ENCODE results near the gene WSCD2.

WSCD2 gene

GRCh38 chr12:108112832-108113556 is 16.1 kb upstream of the WSCD2 start:
- Histone ChIP-seq H3K9ac (ENCODE audit: low read length) (no peak overlapping the region), H3K36me3 (ENCODE audit: control insufficient read depth, insufficient read depth, low read length) (no peaks in the 10 kb centered on the region), H3K4me1 (ENCODE audit: control insufficient read depth, insufficient read depth, low read length) (peaks cover 25% of the 10 kb centered on the region), H3K27ac (ENCODE audit: low read depth, low read length) (peak overlapping the region; percentile 47), H3K27me3 (ENCODE audit: control insufficient read depth, insufficient read depth, low read length) (no peaks in the 10 kb centered on the region), H3K4me3 (ENCODE audit: low read length) (no peak overlapping the region)

GRCh38 chr12:108115123-108116121 is 13.7 kb upstream of the WSCD2 start:
- no peak overlapping the region for H3K4me3 ChIP-seq (ENCODE audit: low read length)
- no peak overlapping the region for H3K9ac ChIP-seq (ENCODE audit: low read length)
- H3K4me1 ChIP-seq (ENCODE audit: control insufficient read depth, insufficient read depth, low read length), result peaks cover 25% of the 10 kb centered on the region
- no peaks in the 10 kb centered on the region for H3K36me3 ChIP-seq (ENCODE audit: control insufficient read depth, insufficient read depth, low read length)
- H3K27ac ChIP-seq (ENCODE audit: low read depth, low read length), result no peak overlapping the region
- H3K27me3 ChIP-seq (ENCODE audit: control insufficient read depth, insufficient read depth, low read length), result no peaks in the 10 kb centered on the region

- no peak overlapping the region for H3K9ac ChIP-seq (ENCODE audit: low read length)
- no peak overlapping the region for H3K27ac ChIP-seq (ENCODE audit: low read depth, low read length)
Observed at GRCh38 chr12:108116254-108116653, 12.8 kb upstream of the WSCD2 start.

GRCh38 chr12:108116699-108117098 is 12.4 kb upstream of the WSCD2 start:
- no peak overlapping the region for H3K4me3 ChIP-seq (ENCODE audit: low read length)
- H3K4me1 ChIP-seq (ENCODE audit: control insufficient read depth, insufficient read depth, low read length), result peaks cover 25% of the 10 kb centered on the region
- no peak overlapping the region for H3K27ac ChIP-seq (ENCODE audit: low read depth, low read length)

More at GRCh38 chr12:108116254-108116653, 12.8 kb upstream of the WSCD2 start:
- H3K36me3 ChIP-seq (ENCODE audit: control insufficient read depth, insufficient read depth, low read length), result no peaks in the 10 kb centered on the region
- no peak overlapping the region for H3K4me3 ChIP-seq (ENCODE audit: low read length)
- no peaks in the 10 kb centered on the region for H3K27me3 ChIP-seq (ENCODE audit: control insufficient read depth, insufficient read depth, low read length)
- peaks cover 25% of the 10 kb centered on the region for H3K4me1 ChIP-seq (ENCODE audit: control insufficient read depth, insufficient read depth, low read length)

GRCh38 chr12:108117163-108117849 is 11.8 kb upstream of the WSCD2 start:
- Histone ChIP-seq H3K9ac (ENCODE audit: low read length) (no peak overlapping the region), H3K4me3 (ENCODE audit: low read length) (no peak overlapping the region), H3K27ac (ENCODE audit: low read depth, low read length) (no peak overlapping the region), H3K36me3 (ENCODE audit: control insufficient read depth, insufficient read depth, low read length) (no peaks in the 10 kb centered on the region), H3K4me1 (ENCODE audit: control insufficient read depth, insufficient read depth, low read length) (peaks cover 23% of the 10 kb centered on the region), H3K27me3 (ENCODE audit: control insufficient read depth, insufficient read depth, low read length) (no peaks in the 10 kb centered on the region)

More at GRCh38 chr12:108116699-108117098, 12.4 kb upstream of the WSCD2 start:
- Histone ChIP-seq H3K36me3 (ENCODE audit: control insufficient read depth, insufficient read depth, low read length) (no peaks in the 10 kb centered on the region), H3K27me3 (ENCODE audit: control insufficient read depth, insufficient read depth, low read length) (no peaks in the 10 kb centered on the region), H3K9ac (ENCODE audit: low read length) (no peak overlapping the region)

GRCh38 chr12:108117902-108118301 is 11.2 kb upstream of the WSCD2 start:
- H3K4me3 ChIP-seq (ENCODE audit: low read length), result no peak overlapping the region
- no peaks in the 10 kb centered on the region for H3K36me3 ChIP-seq (ENCODE audit: control insufficient read depth, insufficient read depth, low read length)
- H3K4me1 ChIP-seq (ENCODE audit: control insufficient read depth, insufficient read depth, low read length), result peaks cover 17% of the 10 kb centered on the region
- no peaks in the 10 kb centered on the region for H3K27me3 ChIP-seq (ENCODE audit: control insufficient read depth, insufficient read depth, low read length)
- H3K27ac ChIP-seq (ENCODE audit: low read depth, low read length), result no peak overlapping the region
- no peak overlapping the region for H3K9ac ChIP-seq (ENCODE audit: low read length)

GRCh38 chr12:108119126-108119973 is 9.7 kb upstream of the WSCD2 start:
- no peaks in the 10 kb centered on the region for H3K27me3 ChIP-seq (ENCODE audit: control insufficient read depth, insufficient read depth, low read length)
- H3K36me3 ChIP-seq (ENCODE audit: control insufficient read depth, insufficient read depth, low read length), result no peaks in the 10 kb centered on the region
- H3K4me1 ChIP-seq (ENCODE audit: control insufficient read depth, insufficient read depth, low read length), result peaks cover 10% of the 10 kb centered on the region
- H3K27ac ChIP-seq (ENCODE audit: low read depth, low read length), result no peak overlapping the region
- H3K9ac ChIP-seq (ENCODE audit: low read length), result no peak overlapping the region
- H3K4me3 ChIP-seq (ENCODE audit: low read length), result no peak overlapping the region

GRCh38 chr12:108119974-108120862 is 8.9 kb upstream of the WSCD2 start:
- no peaks in the 10 kb centered on the region for H3K27me3 ChIP-seq (ENCODE audit: control insufficient read depth, insufficient read depth, low read length)
- no peak overlapping the region for H3K27ac ChIP-seq (ENCODE audit: low read depth, low read length)
- no peak overlapping the region for H3K4me3 ChIP-seq (ENCODE audit: low read length)
- H3K4me1 ChIP-seq (ENCODE audit: control insufficient read depth, insufficient read depth, low read length), result peaks cover 10% of the 10 kb centered on the region
- no peaks in the 10 kb centered on the region for H3K36me3 ChIP-seq (ENCODE audit: control insufficient read depth, insufficient read depth, low read length)
- H3K9ac ChIP-seq (ENCODE audit: low read length), result no peak overlapping the region

GRCh38 chr12:108120863-108121165 is 8.3 kb upstream of the WSCD2 start:
- H3K27me3 ChIP-seq (ENCODE audit: control insufficient read depth, insufficient read depth, low read length), result no peaks in the 10 kb centered on the region

GRCh38 chr12:108121320-108121719 is 7.8 kb upstream of the WSCD2 start:
- no peaks in the 10 kb centered on the region for H3K36me3 ChIP-seq (ENCODE audit: control insufficient read depth, insufficient read depth, low read length)
- H3K27ac ChIP-seq (ENCODE audit: low read depth, low read length), result no peak overlapping the region
- H3K27me3 ChIP-seq (ENCODE audit: control insufficient read depth, insufficient read depth, low read length), result no peaks in the 10 kb centered on the region
- H3K4me1 ChIP-seq (ENCODE audit: control insufficient read depth, insufficient read depth, low read length), result peaks cover 5% of the 10 kb centered on the region
- H3K4me3 ChIP-seq (ENCODE audit: low read length), result no peak overlapping the region
- no peak overlapping the region for H3K9ac ChIP-seq (ENCODE audit: low read length)

More at GRCh38 chr12:108120863-108121165, 8.3 kb upstream of the WSCD2 start:
- no peak overlapping the region for H3K4me3 ChIP-seq (ENCODE audit: low read length)
- H3K4me1 ChIP-seq (ENCODE audit: control insufficient read depth, insufficient read depth, low read length), result peaks cover 10% of the 10 kb centered on the region
- no peak overlapping the region for H3K27ac ChIP-seq (ENCODE audit: low read depth, low read length)
- no peaks in the 10 kb centered on the region for H3K36me3 ChIP-seq (ENCODE audit: control insufficient read depth, insufficient read depth, low read length)
- no peak overlapping the region for H3K9ac ChIP-seq (ENCODE audit: low read length)

Measured in rectal smooth muscle tissue (tissue), 1 donor.